NB4 (cell line): ENCODE measurements around the gene GNG7.

ENCODE experiments used
- CTCF ChIP-seq: IDR thresholded peaks from one replicate; pipeline ENCODE4 v1.5.1; 2012; ENCODE audit warnings: low read depth, low read length
- POLR2A ChIP-seq: IDR thresholded peaks from 2 replicates; pipeline ENCODE4 v1.6.1; 2011; ENCODE audit warnings: mild to moderate bottlenecking; ENCODE audit not compliant: insufficient read length; ENCODE audit errors: extremely low read depth

- TF ChIP-seq POLR2A (no peak), CTCF (no peak)
These were observed 219.4 kb downstream of the GNG7 start for GRCh38 chr19:2483084-2483483.
